Natural killer cell (primary cell): ENCODE results near the gene GPR146. TPM values are rescaled to one million over a fixed set of nuclear protein-coding genes. Genes with fewer than 3 reads are reported as not detected.

Experiments used
- ATAC-seq, 3 donors: fragments of 150-1000 bp in 2 of 3; fragments of 200-7000 bp in 1 of 3; cut with Tn5 transposase; 1 replicate in 1 of 3; 2 replicates in 2 of 3; pipeline ENCODE4 v1.10.0; 2021; ENCODE audit warnings: mild to moderate bottlenecking in 2 of 3, moderate library complexity in 2 of 3
- DNase-seq, 2 donors: peaks; one replicate each; pipeline versions ENCODE4 v3.0.0 to v3.0.0-alpha.2; 2013 to 2021; ENCODE audit warnings: mixed read lengths in 1 of 2
- H3K27ac ChIP-seq: one replicate; pipeline ENCODE4 v1.5.1; 2013; ENCODE audit warnings: mild to moderate bottlenecking, low read length
- H3K27me3 ChIP-seq: one replicate; pipeline ENCODE4 v1.6.1; 2013; ENCODE audit warnings: low read length; ENCODE audit not compliant: control insufficient read depth, insufficient read depth
- H3K36me3 ChIP-seq: one replicate; pipeline ENCODE4 v1.6.1; 2013; ENCODE audit warnings: low read length; ENCODE audit not compliant: control insufficient read depth, insufficient read depth
- H3K4me1 ChIP-seq: one replicate; pipeline ENCODE4 v1.6.1; 2013; ENCODE audit warnings: low read length; ENCODE audit not compliant: control insufficient read depth, insufficient read depth
- H3K4me3 ChIP-seq: one replicate; pipeline ENCODE4 v1.5.1; 2013; ENCODE audit warnings: low read length
- H3K9me3 ChIP-seq: one replicate; pipeline ENCODE4 v1.6.1; 2013; ENCODE audit warnings: low read length; ENCODE audit not compliant: control insufficient read depth, insufficient read depth
- H3K27ac Mint-ChIP-seq, 2 donors: one replicate each; pipeline ENCODE4 v1.8.0; 2022; ENCODE audit warnings: mild to moderate bottlenecking in 2 of 2, mixed read lengths in 2 of 2, moderate library complexity in 1 of 2
- H3K27me3 Mint-ChIP-seq, 2 donors: one replicate each; pipeline ENCODE4 v1.8.0; 2022; ENCODE audit warnings: low read depth in 2 of 2, mixed read lengths in 2 of 2
- H3K36me3 Mint-ChIP-seq: one replicate; pipeline ENCODE4 v1.8.0; 2022; ENCODE audit warnings: mixed read lengths
- H3K4me1 Mint-ChIP-seq, 2 donors: one replicate each; pipeline ENCODE4 v1.8.0; 2022; ENCODE audit warnings: mixed read lengths in 2 of 2
- H3K4me3 Mint-ChIP-seq: one replicate; pipeline ENCODE4 v1.8.0; 2022; ENCODE audit warnings: mild to moderate bottlenecking, moderate library complexity, mixed read lengths
- H3K9me3 Mint-ChIP-seq, 2 donors: one replicate each; pipeline ENCODE4 v1.8.0; 2022; ENCODE audit warnings: mixed read lengths in 2 of 2
- WGBS: methylation state at CpG from one replicate; pipeline ENCODE4 v1.1.7; 2013; ENCODE audit warnings: missing lambda C conversion rate; ENCODE audit not compliant: insufficient coverage; 5-methylcytosine and 5-hydroxymethylcytosine counted together
- intact Hi-C: fragments of 100-400 bp; cut with micrococcal nuclease; formaldehyde crosslinking; loops from one replicate; pipeline ENCODE4 v1.14.2; 2022
- total RNA-seq, 4 donors: library from RNA; stranded (reverse); fragments of 120-200 nt in 1 of 4; gene quantifications; one replicate each; pipeline versions ENCODE4 v1.2.3 to v1.2.4, GENCODE V29; 2013 to 2022
- TF ChIP-seq, protein P1 (sequence below): fragments of 200-600 bp; IDR thresholded peaks from one replicate; pipeline ENCODE4 v1.8.0; 2022; ENCODE audit warnings: antibody characterized with exemption

Gene GPR146
- total RNA-seq, 3 donors from 2014 or later (not counting 1 experiment from before 2014, with no cell fraction given), result 2.3 to 4.5 (median 2.5) TPM

DNA sequence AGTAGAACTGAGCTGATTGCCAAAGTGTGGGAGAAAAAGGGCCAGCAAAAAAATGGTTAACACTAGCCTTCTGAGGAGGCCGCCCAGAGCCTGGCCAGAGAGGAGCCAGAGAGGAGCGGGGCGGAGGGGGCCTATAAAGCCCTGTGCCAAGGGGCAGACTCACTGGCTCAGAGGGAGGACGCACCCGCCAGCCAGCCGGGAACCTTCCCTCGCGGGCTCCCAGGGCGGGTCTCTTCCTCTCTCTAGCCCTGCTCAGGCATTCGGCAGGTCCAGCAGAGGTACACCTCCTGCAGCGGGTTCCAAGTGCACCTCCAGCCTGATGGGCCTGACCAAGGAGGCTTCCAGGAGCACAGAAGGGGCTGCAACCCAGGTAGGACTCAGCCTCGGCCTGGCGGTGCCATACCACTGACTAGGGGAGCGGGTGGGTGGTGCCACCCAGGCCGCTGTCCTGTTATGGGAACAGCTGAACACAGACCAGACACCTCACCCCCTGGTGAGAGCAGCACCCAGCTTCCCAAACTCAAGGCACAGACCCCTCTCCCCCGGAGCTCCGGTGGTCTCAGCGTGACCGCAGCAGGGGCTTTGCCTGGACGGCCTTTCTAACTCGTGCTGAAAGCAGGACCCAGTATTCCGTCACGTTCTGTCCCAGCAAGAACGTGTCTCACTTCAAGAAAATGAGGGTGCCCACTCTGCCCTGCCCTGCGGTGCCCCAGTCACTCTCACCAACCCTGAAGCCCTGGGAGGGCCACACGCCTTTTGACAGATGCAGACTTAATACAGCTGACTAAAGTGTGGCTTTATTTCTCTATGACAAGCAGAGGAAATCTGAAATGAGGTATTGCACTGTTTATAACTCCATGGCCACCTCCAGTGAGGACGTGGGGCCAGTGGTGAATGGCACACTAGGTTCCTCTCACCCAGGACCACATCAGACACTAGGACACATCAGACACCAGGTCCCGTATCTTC, 43.9 kb downstream of the GPR146 start, which contains the start of gene GPER1:
Gene GPER1 (plus strand): TSS at position 162 of the 969 bp plus-strand sequence. CDS start 3,616 bp downstream, outside the sequence.
- H3K27me3 ChIP-seq, result no peaks in the 10 kb centered on the region
- H3K27me3 Mint-ChIP-seq, result no peaks in the 10 kb centered on the region

DNA sequence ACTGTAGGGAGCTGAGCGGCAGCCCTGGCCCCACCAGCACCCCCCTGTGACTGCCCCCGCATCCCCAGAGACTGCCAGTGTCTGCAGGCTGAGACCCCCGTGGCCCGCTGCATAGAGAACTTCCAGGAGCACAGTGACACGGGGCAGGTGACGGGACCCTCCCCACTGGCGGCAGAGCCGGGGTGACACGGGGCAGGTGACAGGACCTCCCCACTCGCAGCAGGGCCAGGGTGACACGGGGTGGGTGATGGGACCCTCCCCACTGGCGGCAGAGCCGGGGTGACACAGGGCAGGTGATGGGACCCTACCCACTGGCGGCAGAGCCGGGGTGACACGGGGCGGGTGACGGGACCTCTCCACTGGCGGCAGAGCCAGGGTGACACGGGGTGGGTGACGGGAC, 45.9 kb downstream of the GPR146 start:
- Mint-ChIP-seq H3K27me3 (no peaks in the 10 kb centered on the region), H3K4me3 (no peak overlapping the region), H3K36me3 (no peaks in the 10 kb centered on the region), H3K4me1 (peaks cover 8 to 12% of the 10 kb centered on the region in 2 donors), H3K27ac (no peak overlapping the region), H3K9me3 (no peaks in the 10 kb centered on the region)
- no peak overlapping the region for H3K4me3 ChIP-seq
- H3K27ac ChIP-seq, result no peak overlapping the region
- H3K36me3 ChIP-seq, result no peaks in the 10 kb centered on the region
- WGBS, result 94% methylated on average over 21 of the region's 21 CpGs
- ATAC-seq (no peak), DNase-seq (no peak)
- H3K27me3 ChIP-seq, result no peaks in the 10 kb centered on the region
- H3K9me3 ChIP-seq, result no peaks in the 10 kb centered on the region
- intact Hi-C loops, result no loop called here
- TF ChIP-seq, protein P1, sequence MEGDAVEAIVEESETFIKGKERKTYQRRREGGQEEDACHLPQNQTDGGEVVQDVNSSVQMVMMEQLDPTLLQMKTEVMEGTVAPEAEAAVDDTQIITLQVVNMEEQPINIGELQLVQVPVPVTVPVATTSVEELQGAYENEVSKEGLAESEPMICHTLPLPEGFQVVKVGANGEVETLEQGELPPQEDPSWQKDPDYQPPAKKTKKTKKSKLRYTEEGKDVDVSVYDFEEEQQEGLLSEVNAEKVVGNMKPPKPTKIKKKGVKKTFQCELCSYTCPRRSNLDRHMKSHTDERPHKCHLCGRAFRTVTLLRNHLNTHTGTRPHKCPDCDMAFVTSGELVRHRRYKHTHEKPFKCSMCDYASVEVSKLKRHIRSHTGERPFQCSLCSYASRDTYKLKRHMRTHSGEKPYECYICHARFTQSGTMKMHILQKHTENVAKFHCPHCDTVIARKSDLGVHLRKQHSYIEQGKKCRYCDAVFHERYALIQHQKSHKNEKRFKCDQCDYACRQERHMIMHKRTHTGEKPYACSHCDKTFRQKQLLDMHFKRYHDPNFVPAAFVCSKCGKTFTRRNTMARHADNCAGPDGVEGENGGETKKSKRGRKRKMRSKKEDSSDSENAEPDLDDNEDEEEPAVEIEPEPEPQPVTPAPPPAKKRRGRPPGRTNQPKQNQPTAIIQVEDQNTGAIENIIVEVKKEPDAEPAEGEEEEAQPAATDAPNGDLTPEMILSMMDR, result no peak
- H3K4me1 ChIP-seq, result peaks cover 12% of the 10 kb centered on the region

More for the DNA sequence above, 43.9 kb downstream of the GPR146 start, which contains the start of gene GPER1:
- Histone ChIP-seq H3K4me1 (peaks cover 12% of the 10 kb centered on the region), H3K27ac (no peak within 1 kb of the TSS), H3K36me3 (no peaks in the 10 kb centered on the region), H3K4me3 (peak within 1 kb of the TSS; percentile 9), H3K9me3 (no peaks in the 10 kb centered on the region)
- Mint-ChIP-seq H3K9me3 (no peaks in the 10 kb centered on the region), H3K27ac (no peak within 1 kb of the TSS), H3K4me3 (peak within 1 kb of the TSS; percentile 83), H3K4me1 (peaks cover 8 to 12% of the 10 kb centered on the region in 2 donors), H3K36me3 (no peaks in the 10 kb centered on the region)
- WGBS, result 91% methylated on average over 26 of the region's 28 CpGs
- ATAC-seq, result no peak
- DNase-seq, result no peak
- intact Hi-C loops, result loop anchor here (1.0 kb wide), 2 partner anchors 82 to 88 kb away; no protein-coding TSS in a partner anchor
- TF ChIP-seq, protein P1, result no peak

DNA sequence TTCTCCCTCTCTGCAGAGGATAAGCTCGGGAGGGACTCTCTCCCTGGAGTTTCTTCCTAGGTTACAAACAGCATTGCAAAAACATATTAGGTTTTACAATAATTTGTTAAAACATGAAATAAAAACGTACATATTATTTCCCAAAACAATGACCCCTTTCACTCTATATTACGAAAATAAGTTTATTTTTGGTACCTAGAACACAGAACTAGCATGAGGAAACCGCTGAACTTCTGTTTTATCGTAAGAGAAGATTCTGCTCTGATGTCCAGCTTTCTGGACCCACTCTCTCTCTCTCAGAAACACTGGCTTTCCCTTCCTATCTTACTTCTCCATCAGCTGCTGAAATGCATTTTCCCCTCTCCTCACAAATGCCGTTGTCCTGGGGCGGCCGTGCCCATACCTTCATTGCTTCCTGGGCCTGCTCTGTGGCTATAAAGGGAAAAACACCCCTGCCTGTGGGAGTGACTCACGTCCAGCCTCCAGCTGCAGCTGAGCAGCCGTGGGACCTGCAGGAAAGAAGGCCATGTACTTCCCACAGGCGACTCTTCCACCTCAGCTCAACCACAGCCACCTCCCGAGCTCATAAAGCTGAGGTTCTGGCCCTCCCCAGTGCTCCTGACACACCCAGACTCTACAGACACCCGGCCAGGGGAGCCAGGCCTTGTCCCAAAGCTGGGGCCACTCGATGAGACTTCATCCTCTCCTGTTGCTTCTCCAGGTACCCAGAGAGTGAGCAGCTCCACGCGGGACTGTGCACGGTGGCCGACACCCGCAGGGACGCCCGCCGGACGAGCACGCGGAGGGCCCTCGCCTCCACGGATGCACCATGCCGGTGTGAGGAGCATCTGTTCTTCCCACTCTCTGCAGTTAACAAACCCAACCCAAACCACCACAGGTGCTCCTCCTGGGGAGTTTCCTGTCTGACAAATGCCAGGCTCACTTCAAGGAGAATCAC, 46.6 kb downstream of the GPR146 start:
- WGBS, result 85% methylated on average over 27 of the region's 28 CpGs
- intact Hi-C loops, result no loop called here
- Histone ChIP-seq H3K36me3 (no peaks in the 10 kb centered on the region), H3K27me3 (no peaks in the 10 kb centered on the region), H3K9me3 (no peaks in the 10 kb centered on the region), H3K4me1 (peaks cover 12% of the 10 kb centered on the region), H3K4me3 (no peak overlapping the region), H3K27ac (no peak overlapping the region)
- H3K9me3 Mint-ChIP-seq, result no peaks in the 10 kb centered on the region
- no peak for ATAC-seq
- H3K4me1 Mint-ChIP-seq, result peaks cover 8 to 12% of the 10 kb centered on the region in 2 donors
- no peak for DNase-seq
- TF ChIP-seq, protein P1, result no peak
- no peaks in the 10 kb centered on the region for H3K27me3 Mint-ChIP-seq
- no peak overlapping the region for H3K4me3 Mint-ChIP-seq
- no peaks in the 10 kb centered on the region for H3K36me3 Mint-ChIP-seq
- H3K27ac Mint-ChIP-seq, result no peak overlapping the region
